H1 (cell line): ENCODE results near the gene RAP2B. TPM values are rescaled to one million over a fixed set of nuclear protein-coding genes. Genes with fewer than 3 reads are reported as not detected.

Source experiments
- CTCF ChIA-PET: fragments of 300-600 bp; sonication (Branson Sonifier 250); formaldehyde crosslinking; loops from one replicate; lab custom pipeline; 2021; ENCODE audit not compliant: partially characterized antibody; lab: Charles Lee
- POLR2A ChIA-PET: fragments of 300-600 bp; sonication (Branson Sonifier 250); formaldehyde crosslinking; loops from one replicate; lab custom pipeline; 2021; ENCODE audit warnings: inconsistent platforms; ENCODE audit not compliant: partially characterized antibody; lab: Charles Lee
- DNase-seq, 2 experiments: peaks; one replicate each; pipeline versions ENCODE4 v3.0.0 to v3.0.0-alpha.2; 2010 to 2022; ENCODE audit warnings: low spot score in 2 of 2, low read depth in 1 of 2, mixed read lengths in 1 of 2
- FAIRE-seq: peaks from 2 replicates; lab custom pipeline; 2011; peaks lifted over from hg19 to GRCh38; lab: Jason Lieb, UNC
- H2AFZ ChIP-seq: 2 replicates; pipeline ENCODE4 v1.8.1; 2012; ENCODE audit warnings: low read length, inconsistent platforms
- H2AK5ac ChIP-seq: 2 replicates; pipeline ENCODE4 v1.6.1; 2013; ENCODE audit warnings: low read depth, low read length
- H2BK120ac ChIP-seq: replicated peaks from 2 replicates; pipeline ENCODE3; 2013; ENCODE audit warnings: low read depth, low read length, inconsistent platforms
- H2BK12ac ChIP-seq: 2 replicates; pipeline ENCODE4 v1.6.1; 2013; ENCODE audit warnings: low read depth, low read length
- H2BK15ac ChIP-seq: 2 replicates; pipeline ENCODE4 v1.6.1; 2013; ENCODE audit warnings: low read length
- H2BK20ac ChIP-seq: 2 replicates; pipeline ENCODE4 v1.6.1; 2013; ENCODE audit warnings: low read length
- H2BK5ac ChIP-seq: 2 replicates; pipeline ENCODE4 v1.6.1; 2013; ENCODE audit warnings: low read depth, low read length
- H3K14ac ChIP-seq: 2 replicates; pipeline ENCODE4 v1.6.1; 2013; ENCODE audit warnings: inconsistent platforms; ENCODE audit not compliant: insufficient read length
- H3K18ac ChIP-seq: 2 replicates; pipeline ENCODE4 v1.6.1; 2013; ENCODE audit warnings: low read length; ENCODE audit errors: extremely low read depth
- H3K23ac ChIP-seq: 2 replicates; pipeline ENCODE4 v1.6.1; 2013; ENCODE audit warnings: inconsistent platforms; ENCODE audit not compliant: insufficient read length
- H3K23me2 ChIP-seq: 2 replicates; pipeline ENCODE4 v1.6.1; 2013; ENCODE audit warnings: low read depth, low read length
- H3K27ac ChIP-seq: 2 replicates; pipeline ENCODE4 v1.6.1; 2011; ENCODE audit warnings: low read depth, low read length, inconsistent platforms
- H3K27me3 ChIP-seq, 4 experiments: replicated peaks in 1 of 4; 1 replicate in 1 of 4; 2 replicates in 3 of 4; pipeline versions ENCODE4 v1.6.1 to v1.8.1; 2011 to 2013; ENCODE audit warnings: low read length in 3 of 4, mild to moderate bottlenecking in 3 of 4, inconsistent platforms in 2 of 4, mixed read lengths in 2 of 4, moderate library complexity in 1 of 4; ENCODE audit not compliant: control insufficient read depth in 3 of 4, insufficient read depth in 3 of 4; ENCODE audit errors: extremely low read depth in 1 of 4
- H3K36me3 ChIP-seq, 4 experiments: 2 replicates each; pipeline versions ENCODE4 v1.6.1 to v1.8.1; 2011 to 2013; ENCODE audit warnings: mild to moderate bottlenecking in 4 of 4, low read length in 3 of 4, moderate library complexity in 2 of 4, control low read depth in 1 of 4, inconsistent platforms in 1 of 4; ENCODE audit not compliant: insufficient read depth in 4 of 4, control insufficient read depth in 2 of 4
- H3K4ac ChIP-seq: replicated peaks from 2 replicates; pipeline ENCODE3; 2013; ENCODE audit warnings: low read length, low read depth, mixed read lengths, inconsistent platforms; ENCODE audit not compliant: insufficient read length
- H3K4me1 ChIP-seq, 4 experiments: replicated peaks in 1 of 4; 1 replicate in 1 of 4; 2 replicates in 3 of 4; pipeline versions ENCODE4 v1.6.1 to v1.8.1; 2011 to 2013; ENCODE audit warnings: low read length in 3 of 4, inconsistent platforms in 2 of 4, mixed read lengths in 1 of 4; ENCODE audit not compliant: insufficient read depth in 4 of 4, control insufficient read depth in 3 of 4
- H3K4me2 ChIP-seq, 2 experiments: 2 replicates each; pipeline versions ENCODE4 v1.6.1 to v1.8.1; 2011 to 2013; ENCODE audit warnings: low read depth in 2 of 2, low read length in 2 of 2, control low read depth in 1 of 2, inconsistent platforms in 1 of 2, mild to moderate bottlenecking in 1 of 2; ENCODE audit not compliant: insufficient read depth in 1 of 2
- H3K4me3 ChIP-seq, 4 experiments: fragments of 200-600, 300-600 bp in 1 of 4; sonication (generic), shearing (Covaris generic), sonication (Bioruptor Twin) in 1 of 4; 2 replicates each; pipeline versions ENCODE4 v1.5.1 to v1.8.1; 2011 to 2016; ENCODE audit warnings: low read length in 4 of 4, low read depth in 3 of 4, control low read depth in 2 of 4, inconsistent platforms in 2 of 4, mild to moderate bottlenecking in 2 of 4, mixed read lengths in 1 of 4, moderate library complexity in 1 of 4; ENCODE audit not compliant: insufficient read depth in 2 of 4; ENCODE audit errors: extremely low read depth in 1 of 4
- H3K56ac ChIP-seq: replicated peaks from 2 replicates; pipeline ENCODE3; 2013; ENCODE audit warnings: low read depth, mild to moderate bottlenecking, mixed read lengths, low read length, inconsistent platforms; ENCODE audit not compliant: insufficient read length
- H3K79me1 ChIP-seq: 2 replicates; pipeline ENCODE4 v1.6.1; 2013; ENCODE audit warnings: low read depth, low read length, control low read depth
- H3K79me2 ChIP-seq, 2 experiments: 2 replicates each; pipeline versions ENCODE4 v1.6.1 to v1.8.1; 2012 to 2013; ENCODE audit warnings: low read length in 2 of 2, mild to moderate bottlenecking in 2 of 2, inconsistent platforms in 1 of 2; ENCODE audit not compliant: insufficient read depth in 2 of 2, control insufficient read depth in 1 of 2
- H3K9ac ChIP-seq, 4 experiments: replicated peaks in 1 of 4; 1 replicate in 1 of 4; 2 replicates in 3 of 4; pipeline versions ENCODE4 v1.6.1 to v1.8.1; 2011 to 2013; ENCODE audit warnings: low read depth in 3 of 4, low read length in 3 of 4, control low read depth in 2 of 4, mild to moderate bottlenecking in 2 of 4, moderate library complexity in 2 of 4, inconsistent platforms in 1 of 4; ENCODE audit errors: extremely low read depth in 1 of 4
- H3K9me3 ChIP-seq, 2 experiments: 2 replicates each; pipeline versions ENCODE4 v1.6.1 to v1.8.1; 2012 to 2013; ENCODE audit warnings: mild to moderate bottlenecking in 2 of 2, moderate library complexity in 2 of 2, control low read depth in 1 of 2, inconsistent platforms in 1 of 2, low read depth in 1 of 2, low read length in 1 of 2, mixed read lengths in 1 of 2; ENCODE audit not compliant: insufficient read depth in 2 of 2
- H4K20me1 ChIP-seq, 2 experiments: replicated peaks in 1 of 2; 2 replicates each; pipeline versions ENCODE3 to v1.8.1; 2011 to 2013; ENCODE audit warnings: inconsistent platforms in 2 of 2, low read length in 2 of 2, mild to moderate bottlenecking in 1 of 2; ENCODE audit not compliant: insufficient read depth in 2 of 2, control insufficient read depth in 1 of 2
- H4K5ac ChIP-seq: 2 replicates; pipeline ENCODE4 v1.6.1; 2013; ENCODE audit warnings: low read length, low read depth, mixed read lengths, inconsistent platforms; ENCODE audit not compliant: insufficient read length
- H4K8ac ChIP-seq: 2 replicates; pipeline ENCODE4 v1.8.0; 2013; ENCODE audit warnings: mild to moderate bottlenecking, moderate library complexity, low read length, inconsistent platforms; ENCODE audit not compliant: insufficient read depth; ENCODE audit errors: extremely low read depth
- H4K91ac ChIP-seq: replicated peaks from 2 replicates; pipeline ENCODE3; 2013; ENCODE audit warnings: low read length, mixed read lengths, inconsistent platforms; ENCODE audit not compliant: insufficient read length
- CTCF ChIP-seq, 3 experiments: IDR thresholded peaks; 1 replicate in 2 of 3; 2 replicates in 1 of 3; pipeline versions ENCODE4 v1.5.1 to v1.6.1; 2011; ENCODE audit warnings: low read length in 3 of 3, mild to moderate bottlenecking in 3 of 3, inconsistent platforms in 2 of 3, low read depth in 1 of 3, moderate library complexity in 1 of 3; ENCODE audit not compliant: insufficient read depth in 1 of 3; ENCODE audit errors: control extremely low read depth in 1 of 3
- GABPA ChIP-seq: IDR thresholded peaks from 2 replicates; pipeline ENCODE4 v1.6.1; 2011; ENCODE audit warnings: mild to moderate bottlenecking, low read length, moderate library complexity, borderline replicate concordance; ENCODE audit not compliant: insufficient read depth
- NANOG ChIP-seq: IDR thresholded peaks from 2 replicates; pipeline ENCODE4 v1.6.1; 2011; ENCODE audit warnings: low read length, low read depth, mild to moderate bottlenecking, inconsistent platforms; ENCODE audit not compliant: insufficient read depth, poor library complexity, severe bottlenecking
- SRF ChIP-seq: IDR thresholded peaks from 2 replicates; pipeline ENCODE4 v1.6.1; 2011; ENCODE audit warnings: mild to moderate bottlenecking, low read depth, low read length, moderate library complexity
- polyA plus RNA-seq, 7 experiments: library from polyadenylated mRNA; depleted of rRNA in 3 of 7; stranded (reverse) in 5 of 7; unstranded in 2 of 7; fragments of >200 nt in 5 of 7; fragments of 200-250 nt in 2 of 7; gene quantifications; 1 replicate in 5 of 7; 2 replicates in 1 of 7; 4 replicates in 1 of 7; pipeline versions ENCODE4 v1.2.1 to v1.2.3, GENCODE V29; 2011 to 2013; ENCODE audit warnings: missing spikeins in 2 of 7, mixed read lengths in 2 of 7
- total RNA-seq: library from RNA; stranded (reverse); fragmentation: NEBNext Ultra II Directional; extraction: Animal tissue kit (Norgen Biotek cat#: 25700); gene quantifications from 2 replicates; pipeline ENCODE4 v1.2.1, GENCODE V29; 2021

The RAP2B gene
- total and polyA plus RNA-seq, 2 of the 8 experiments (the other 6 are each of a cell fraction or from before 2014, with no cell fraction given) = 7.5 to 20.3 TPM

GRCh38 chr3:153165261-153165681 is 3.2 kb downstream of the RAP2B start:
- Histone ChIP-seq H3K27me3 (no peaks in the 10 kb centered on the region), H3K23me2 (peaks cover 17% of the 10 kb centered on the region), H2AK5ac (no peak overlapping the region), H3K4me1 (peaks cover 0 to 5% (median 0%) of the 10 kb centered on the region in 4 experiments; a peak in 3 of 7 replicates), H2BK5ac (no peak overlapping the region), H3K23ac (no peak overlapping the region), H3K18ac (no peak overlapping the region), H4K91ac (no peak overlapping the region), H3K14ac (no peak overlapping the region), H3K4me2 (peak overlapping the region; percentile 67 to 85; a peak in 3 of 4 replicates), H3K9me3 (no peaks in the 10 kb centered on the region), H3K36me3 (peaks cover 0 to 5% (median 0%) of the 10 kb centered on the region in 4 experiments; a peak in 1 of 8 replicates), H2AFZ (no peak overlapping the region), H4K8ac (no peak overlapping the region), H3K56ac (no peak overlapping the region), H3K4me3 (peak overlapping the region in 1 of 4 experiments; percentile 94; a peak in 2 of 8 replicates), H4K5ac (no peak overlapping the region), H3K27ac (no peak overlapping the region), H2BK20ac (no peak overlapping the region), H2BK15ac (no peak overlapping the region), H3K79me2 (peaks cover 0 to 51% of the 10 kb centered on the region in 2 experiments; a peak in 3 of 4 replicates), H3K9ac (no peak overlapping the region), H2BK12ac (no peak overlapping the region), H3K79me1 (no peaks in the 10 kb centered on the region; the same call in 1 of the 2 replicates), H2BK120ac (no peak overlapping the region), H3K4ac (no peak overlapping the region), H4K20me1 (peaks cover 10 to 22% of the 10 kb centered on the region in 2 experiments)
- no peak for FAIRE-seq
- no peak for DNase-seq
- CTCF ChIA-PET = interaction anchor here (0.6 to 3.3 kb wide), 5 partner anchors 8 to 692 kb away, joined by 3 to 18 read pairs (median 4); no protein-coding TSS in a partner anchor
- no peak for TF ChIP-seq NANOG
- no peak for TF ChIP-seq SRF
- TF ChIP-seq CTCF (IDR thresholded peaks at IDR 0.05; ENCODE audit: control extremely low read depth in 1 of 3, insufficient read depth in 1 of 3, low read depth in 1 of 3, low read length in 3 of 3) = peak in 1 of 3 experiments; percentile 0; a peak in 1 of 4 replicates
- TF ChIP-seq GABPA = no peak
- POLR2A ChIA-PET = no interaction called here
